Glutamatergic neuron (in vitro differentiated cells): ENCODE results near the gene TRIO. TPM values are rescaled to one million over a fixed set of nuclear protein-coding genes. Genes with fewer than 3 reads are reported as not detected.

Experiments used
- DNase-seq: peaks from one replicate; pipeline ENCODE4 v3.0.0; 2022
- H3K27ac Mint-ChIP-seq: one replicate; pipeline ENCODE4 v1.8.0; 2020; ENCODE audit warnings: mild to moderate bottlenecking, mixed read lengths, inconsistent platforms; ENCODE audit not compliant: unreplicated experiment
- H3K27me3 Mint-ChIP-seq: one replicate; pipeline ENCODE4 v1.8.0; 2020; ENCODE audit warnings: mild to moderate bottlenecking, moderate library complexity, mixed read lengths, inconsistent platforms; ENCODE audit not compliant: unreplicated experiment
- H3K36me3 Mint-ChIP-seq: one replicate; pipeline ENCODE4 v1.8.0; 2020; ENCODE audit warnings: mild to moderate bottlenecking, mixed read lengths, inconsistent platforms; ENCODE audit not compliant: unreplicated experiment
- H3K4me1 Mint-ChIP-seq: one replicate; pipeline ENCODE4 v1.8.0; 2020; ENCODE audit warnings: mild to moderate bottlenecking, low read depth, mixed read lengths, inconsistent platforms; ENCODE audit not compliant: unreplicated experiment
- H3K4me3 Mint-ChIP-seq: one replicate; pipeline ENCODE4 v1.8.0; 2020; ENCODE audit warnings: mild to moderate bottlenecking, mixed read lengths, inconsistent platforms; ENCODE audit not compliant: unreplicated experiment
- H3K9me3 Mint-ChIP-seq: one replicate; pipeline ENCODE4 v1.8.0; 2020; ENCODE audit warnings: mild to moderate bottlenecking, moderate library complexity, mixed read lengths, inconsistent platforms; ENCODE audit not compliant: unreplicated experiment
- CTCF ChIP-seq: fragments of 200-600 bp; sonication (generic); IDR thresholded peaks from one replicate; pipeline ENCODE4 v1.5.0; 2021; ENCODE audit not compliant: partially characterized antibody, unreplicated experiment
- total RNA-seq: library from RNA; stranded (reverse); fragmentation: NEBNext Ultra II Directional; extraction: Animal tissue kit (Norgen Biotek cat#: 25700); gene quantifications from one replicate; pipeline ENCODE4 v1.2.1, GENCODE V29; 2021; ENCODE audit not compliant: unreplicated experiment

Gene TRIO
- total RNA-seq, 1 donor from 2014 or later: 281 TPM

- DNase-seq: no peak
- no peak for TF ChIP-seq CTCF
- H3K4me1 Mint-ChIP-seq: peaks cover 25% of the 10 kb centered on the region
- H3K36me3 Mint-ChIP-seq: peaks cover 3% of the 10 kb centered on the region
- peaks cover 3% of the 10 kb centered on the region for H3K9me3 Mint-ChIP-seq
- H3K27ac Mint-ChIP-seq: no peak overlapping the region
- H3K4me3 Mint-ChIP-seq: no peak overlapping the region
- H3K27me3 Mint-ChIP-seq: no peaks in the 10 kb centered on the region
Measured at GRCh38 chr5:14556015-14556414, 412.9 kb downstream of the TRIO start.

- peaks cover 25% of the 10 kb centered on the region for H3K4me1 Mint-ChIP-seq
- H3K27me3 Mint-ChIP-seq: no peaks in the 10 kb centered on the region
- peak overlapping the region; percentile 50 for H3K4me3 Mint-ChIP-seq
- no peak for TF ChIP-seq CTCF
- H3K36me3 Mint-ChIP-seq: no peaks in the 10 kb centered on the region
- H3K27ac Mint-ChIP-seq: peak overlapping the region; percentile 83
- peak; percentile 40 for DNase-seq
- H3K9me3 Mint-ChIP-seq: peaks cover 3% of the 10 kb centered on the region
Measured at GRCh38 chr5:14557203-14557770, 414.1 kb downstream of the TRIO start.

- Mint-ChIP-seq H3K27ac (peak overlapping the region; percentile 83), H3K4me3 (peak overlapping the region; percentile 50), H3K27me3 (no peaks in the 10 kb centered on the region), H3K36me3 (no peaks in the 10 kb centered on the region), H3K4me1 (peaks cover 25% of the 10 kb centered on the region), H3K9me3 (peaks cover 3% of the 10 kb centered on the region)
- TF ChIP-seq CTCF: no peak
- DNase-seq: no peak
Measured at GRCh38 chr5:14557791-14558415, 414.8 kb downstream of the TRIO start.

Other genes starting within 250 kb of the TRIO start
- gene DNAH5, start 198.7 kb upstream of the TRIO start, total RNA-seq: 0.20 TPM